OCI-LY1 (cell line): ENCODE measurements around the gene SLC8A1.

Experiments used
- H2AFZ ChIP-seq: fragments of 200-600 bp; sonication (generic), shearing (Covaris generic); 2 replicates; pipeline ENCODE4 v1.6.0; 2014; ENCODE audit warnings: antibody characterized with exemption, mild to moderate bottlenecking, low read length
- H3F3A ChIP-seq: fragments of 200-600 bp; sonication (generic), shearing (Covaris generic); 2 replicates; pipeline ENCODE4 v1.6.0; 2014; ENCODE audit warnings: mild to moderate bottlenecking, antibody characterized with exemption, low read length, moderate library complexity; ENCODE audit not compliant: insufficient read depth
- H3K27ac ChIP-seq: fragments of 200-600 bp; sonication (generic); 2 replicates; pipeline ENCODE4 v1.5.1; 2014; ENCODE audit warnings: low read length, mixed run types, mild to moderate bottlenecking, low read depth; ENCODE audit not compliant: poor library complexity, severe bottlenecking
- H3K27me3 ChIP-seq: fragments of 200-600 bp; sonication (generic); 2 replicates; pipeline ENCODE4 v1.6.0; 2014; ENCODE audit warnings: antibody characterized with exemption, mild to moderate bottlenecking, low read length, moderate library complexity; ENCODE audit not compliant: insufficient read depth
- H3K36me3 ChIP-seq: fragments of 200-600 bp; sonication (generic); 2 replicates; pipeline ENCODE4 v1.6.1; 2014; ENCODE audit warnings: mild to moderate bottlenecking, antibody characterized with exemption, low read length, moderate library complexity, mixed read lengths; ENCODE audit not compliant: insufficient read depth
- H3K4me1 ChIP-seq: fragments of 200-600 bp; sonication (generic); 2 replicates; pipeline ENCODE4 v1.5.1; 2014; ENCODE audit warnings: mild to moderate bottlenecking, low read length, moderate library complexity; ENCODE audit not compliant: insufficient read depth, severe bottlenecking
- H3K4me2 ChIP-seq: fragments of 200-600 bp; sonication (generic), shearing (Covaris generic); 2 replicates; pipeline ENCODE4 v1.6.1; 2014; ENCODE audit warnings: low read length
- H3K4me3 ChIP-seq: fragments of 200-600 bp; sonication (generic); 2 replicates; pipeline ENCODE4 v1.5.1; 2014; ENCODE audit warnings: low read length, low read depth, mild to moderate bottlenecking, mixed read lengths; ENCODE audit not compliant: poor library complexity, severe bottlenecking
- H3K79me2 ChIP-seq: fragments of 200-600 bp; shearing (Covaris generic); 2 replicates; pipeline ENCODE4 v1.6.1; 2016; ENCODE audit warnings: mixed run types, low read length, mixed read lengths; ENCODE audit not compliant: insufficient read depth
- H3K9ac ChIP-seq: fragments of 200-600 bp; sonication (generic), shearing (Covaris generic); 2 replicates; pipeline ENCODE4 v1.6.1; 2014; ENCODE audit warnings: mild to moderate bottlenecking, low read length, mixed read lengths
- H3K9me2 ChIP-seq: fragments of 200-600 bp; sonication (generic), shearing (Covaris generic); 2 replicates; pipeline ENCODE4 v1.6.1; 2014; ENCODE audit warnings: low read depth, mild to moderate bottlenecking, low read length, mixed read lengths
- H3K9me3 ChIP-seq: fragments of 200-600 bp; shearing (Covaris generic); 2 replicates; pipeline ENCODE4 v1.6.1; 2014; ENCODE audit warnings: low read length, mixed read lengths
- H4K20me1 ChIP-seq: fragments of 200-600 bp; sonication (generic), shearing (Covaris generic); 2 replicates; pipeline ENCODE4 v1.6.0; 2016; ENCODE audit warnings: mild to moderate bottlenecking, low read length; ENCODE audit not compliant: insufficient read depth
- EZH2 ChIP-seq: fragments of 200-600 bp; sonication (generic), shearing (Covaris generic); IDR thresholded peaks from 2 replicates; pipeline ENCODE4 v1.8.0; 2017; ENCODE audit warnings: borderline replicate concordance, mixed run types, mild to moderate bottlenecking, antibody characterized with exemption, low read length, moderate library complexity, mixed read lengths
- TF ChIP-seq, protein P1 (sequence below): fragments of 200-600 bp; sonication (generic), shearing (Covaris generic); IDR thresholded peaks from 2 replicates; pipeline ENCODE4 v1.5.1; 2017; ENCODE audit warnings: mild to moderate bottlenecking, antibody characterized with exemption, low read length, moderate library complexity, mixed read lengths

SLC8A1 gene

DNA sequence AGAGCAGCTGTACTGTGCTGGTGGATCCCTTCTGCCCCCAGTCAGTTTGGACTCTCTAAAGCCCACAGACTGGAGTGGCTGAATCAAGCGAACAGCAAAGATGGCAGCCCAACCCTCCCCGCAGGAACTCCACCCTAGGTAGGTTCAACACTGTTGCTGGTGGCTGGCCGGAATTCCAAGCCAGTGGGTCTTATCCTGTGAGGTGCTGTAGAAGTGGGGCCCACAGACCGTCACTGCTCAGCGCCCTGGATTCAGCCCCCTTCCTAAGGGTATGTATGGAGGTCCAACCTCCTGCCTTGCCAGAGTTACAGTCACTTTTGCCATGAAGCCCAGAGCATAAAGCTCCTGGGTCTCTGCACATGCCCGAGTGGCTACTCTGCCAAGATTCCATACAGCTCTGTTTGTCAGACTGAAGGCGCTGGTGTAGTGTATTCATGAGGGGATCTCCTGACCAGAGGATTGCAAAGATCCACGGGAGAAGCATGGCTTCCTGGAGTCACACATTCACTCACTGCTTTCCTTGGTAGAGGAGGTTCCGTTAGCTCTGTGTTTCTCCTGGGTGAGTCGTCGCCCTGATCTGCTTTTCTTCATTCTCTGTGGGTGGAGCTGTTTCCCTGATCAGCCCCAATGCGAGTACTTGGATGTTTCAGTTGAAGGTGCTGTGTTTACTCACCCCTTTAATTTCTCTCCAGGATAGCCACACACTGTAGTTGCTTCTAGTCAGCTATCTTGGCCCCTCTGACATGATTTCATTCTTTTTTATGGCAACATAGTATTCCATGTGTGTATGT, 379.3 kb downstream of the SLC8A1 start:
- Histone ChIP-seq H3K27ac (no peak overlapping the region), H2AFZ (no peak overlapping the region), H3F3A (no peaks in the 10 kb centered on the region), H3K79me2 (no peaks in the 10 kb centered on the region), H4K20me1 (no peaks in the 10 kb centered on the region), H3K4me2 (no peak overlapping the region), H3K4me3 (no peak overlapping the region), H3K9me3 (no peaks in the 10 kb centered on the region), H3K4me1 (no peaks in the 10 kb centered on the region), H3K9me2 (no peaks in the 10 kb centered on the region), H3K9ac (no peak overlapping the region), H3K36me3 (no peaks in the 10 kb centered on the region), H3K27me3 (no peaks in the 10 kb centered on the region)
- TF ChIP-seq, protein P1, sequence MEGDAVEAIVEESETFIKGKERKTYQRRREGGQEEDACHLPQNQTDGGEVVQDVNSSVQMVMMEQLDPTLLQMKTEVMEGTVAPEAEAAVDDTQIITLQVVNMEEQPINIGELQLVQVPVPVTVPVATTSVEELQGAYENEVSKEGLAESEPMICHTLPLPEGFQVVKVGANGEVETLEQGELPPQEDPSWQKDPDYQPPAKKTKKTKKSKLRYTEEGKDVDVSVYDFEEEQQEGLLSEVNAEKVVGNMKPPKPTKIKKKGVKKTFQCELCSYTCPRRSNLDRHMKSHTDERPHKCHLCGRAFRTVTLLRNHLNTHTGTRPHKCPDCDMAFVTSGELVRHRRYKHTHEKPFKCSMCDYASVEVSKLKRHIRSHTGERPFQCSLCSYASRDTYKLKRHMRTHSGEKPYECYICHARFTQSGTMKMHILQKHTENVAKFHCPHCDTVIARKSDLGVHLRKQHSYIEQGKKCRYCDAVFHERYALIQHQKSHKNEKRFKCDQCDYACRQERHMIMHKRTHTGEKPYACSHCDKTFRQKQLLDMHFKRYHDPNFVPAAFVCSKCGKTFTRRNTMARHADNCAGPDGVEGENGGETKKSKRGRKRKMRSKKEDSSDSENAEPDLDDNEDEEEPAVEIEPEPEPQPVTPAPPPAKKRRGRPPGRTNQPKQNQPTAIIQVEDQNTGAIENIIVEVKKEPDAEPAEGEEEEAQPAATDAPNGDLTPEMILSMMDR, result no peak
- TF ChIP-seq EZH2, result no peak

DNA sequence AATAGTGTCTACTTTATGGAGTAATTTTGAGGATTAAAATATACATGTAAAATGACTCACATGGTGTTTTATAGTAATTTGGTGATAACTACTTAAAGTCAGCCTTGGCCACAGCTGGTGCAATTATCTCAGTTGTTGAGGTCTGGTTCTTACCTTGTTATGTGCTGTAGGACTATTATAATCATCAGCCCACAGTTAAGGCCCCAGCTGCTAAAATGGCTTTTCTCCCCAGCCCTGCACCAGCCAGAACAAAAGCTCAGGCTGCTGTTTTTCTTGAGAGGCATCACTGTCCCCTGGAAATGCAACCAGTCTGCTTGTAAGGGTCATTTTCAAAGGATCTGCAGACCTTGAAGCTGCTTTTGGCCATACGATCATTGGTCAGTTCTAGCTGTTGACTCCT, 389.5 kb downstream of the SLC8A1 start:
- H3F3A ChIP-seq, result no peaks in the 10 kb centered on the region
- no peaks in the 10 kb centered on the region for H3K36me3 ChIP-seq
- H4K20me1 ChIP-seq, result no peaks in the 10 kb centered on the region
- no peak overlapping the region for H3K4me2 ChIP-seq
- no peak overlapping the region for H3K9ac ChIP-seq
- no peaks in the 10 kb centered on the region for H3K9me2 ChIP-seq
- TF ChIP-seq, protein P1, result no peak
- no peak for TF ChIP-seq EZH2
- H2AFZ ChIP-seq, result no peak overlapping the region
- no peaks in the 10 kb centered on the region for H3K9me3 ChIP-seq
- no peaks in the 10 kb centered on the region for H3K4me1 ChIP-seq
- no peak overlapping the region for H3K4me3 ChIP-seq
- no peaks in the 10 kb centered on the region for H3K79me2 ChIP-seq
- H3K27ac ChIP-seq, result no peak overlapping the region
- no peaks in the 10 kb centered on the region for H3K27me3 ChIP-seq

GRCh38 chr2:40049781-40050180, 402.1 kb downstream of the SLC8A1 start:
- H4K20me1 ChIP-seq, result no peaks in the 10 kb centered on the region
- no peaks in the 10 kb centered on the region for H3K4me1 ChIP-seq
- H3K9me2 ChIP-seq, result no peaks in the 10 kb centered on the region
- H3K9me3 ChIP-seq, result no peaks in the 10 kb centered on the region
- no peak overlapping the region for H3K4me2 ChIP-seq
- H3K27me3 ChIP-seq, result no peaks in the 10 kb centered on the region
- H3K27ac ChIP-seq, result no peak overlapping the region
- H3K4me3 ChIP-seq, result no peak overlapping the region
- H2AFZ ChIP-seq, result no peak overlapping the region
- H3K79me2 ChIP-seq, result no peaks in the 10 kb centered on the region
- H3K9ac ChIP-seq, result no peak overlapping the region
- no peaks in the 10 kb centered on the region for H3K36me3 ChIP-seq
- H3F3A ChIP-seq, result no peaks in the 10 kb centered on the region
- TF ChIP-seq, protein P1, result no peak
- no peak for TF ChIP-seq EZH2
